ENCODE measurements around the gene SETD7. TPM values are rescaled to one million over a fixed set of nuclear protein-coding genes. Genes with fewer than 3 reads are reported as not detected.

SETD7 gene
- total RNA-seq, 2 donors from 2014 or later, result 51.8 to 69.5 TPM

DNA sequence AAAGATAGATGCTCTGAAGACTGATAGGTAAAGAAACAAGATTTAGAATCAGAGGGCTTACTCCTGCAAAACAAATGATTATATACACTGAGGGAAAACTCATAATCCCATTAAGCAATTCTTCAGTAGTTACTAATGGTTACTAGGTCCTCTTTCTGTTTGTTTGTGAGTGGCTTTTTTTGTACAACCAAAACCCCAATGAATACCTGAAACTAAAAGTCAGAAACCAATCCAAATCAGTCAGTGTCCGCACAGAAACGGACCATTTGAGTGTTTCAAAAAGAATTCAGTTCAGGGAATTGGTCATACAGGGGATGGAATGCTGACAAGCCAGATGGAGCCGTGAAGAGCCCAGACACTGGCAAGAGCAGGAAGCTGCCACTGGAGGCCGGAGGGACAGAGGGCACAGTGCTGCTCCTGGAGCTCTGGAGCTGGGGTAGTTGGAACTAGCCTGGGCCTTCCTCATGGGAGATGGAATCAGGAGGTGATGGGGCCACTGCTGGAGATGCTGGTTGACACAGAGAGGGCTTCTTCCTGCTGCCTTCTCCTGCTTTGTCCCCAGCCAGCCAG is 31.9 kb downstream of the SETD7 start:
- peaks cover 0 to 4% of the 10 kb centered on the region in 2 donors for H3K4me1 ChIP-seq
- H3K36me3 ChIP-seq, result peaks cover 73% of the 10 kb centered on the region
- no peak for TF ChIP-seq CTCF (IDR thresholded peaks at IDR 0.05)
- H3K27ac ChIP-seq, result no peak overlapping the region
- H3K27me3 ChIP-seq, result no peaks in the 10 kb centered on the region
- H3K4me3 ChIP-seq, result no peak overlapping the region
- DNase-seq (ENCODE audit: low spot score), result no peak
- no peaks in the 10 kb centered on the region for H3K9me3 ChIP-seq

DNA sequence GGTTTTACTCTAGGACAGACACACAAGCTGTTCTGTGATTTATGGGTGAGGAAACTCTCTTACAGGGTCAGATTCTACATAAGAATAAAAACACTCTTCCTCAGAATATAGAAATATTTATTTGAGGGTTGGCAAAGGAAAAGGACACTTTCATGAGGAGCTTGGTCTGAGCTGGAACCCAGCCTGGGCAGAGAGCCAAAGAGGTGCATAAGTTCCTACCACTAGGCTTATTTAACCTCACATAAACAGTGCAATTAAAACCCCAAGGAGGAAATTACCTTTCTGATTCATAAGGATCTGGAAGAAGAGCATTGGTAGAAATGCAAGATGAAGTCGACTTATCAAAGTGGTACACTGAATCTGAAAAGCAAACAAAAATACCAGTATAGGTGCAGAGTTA is 32.9 kb downstream of the SETD7 start:
- DNase-seq (ENCODE audit: low spot score), result no peak
- TF ChIP-seq CTCF (IDR thresholded peaks at IDR 0.05), result no peak
- Histone ChIP-seq H3K4me1 (no peaks in the 10 kb centered on the region), H3K36me3 (peaks cover 73% of the 10 kb centered on the region), H3K27ac (no peak overlapping the region), H3K27me3 (no peaks in the 10 kb centered on the region), H3K4me3 (no peak overlapping the region), H3K9me3 (no peaks in the 10 kb centered on the region)

- H3K9me3 ChIP-seq, result no peaks in the 10 kb centered on the region
- H3K4me1 ChIP-seq, result no peaks in the 10 kb centered on the region
- DNase-seq (ENCODE audit: low spot score), result no peak
- no peak for TF ChIP-seq CTCF (IDR thresholded peaks at IDR 0.05)
- no peaks in the 10 kb centered on the region for H3K27me3 ChIP-seq
- H3K36me3 ChIP-seq, result peaks cover 73% of the 10 kb centered on the region
- no peak overlapping the region for H3K27ac ChIP-seq
- no peak overlapping the region for H3K4me3 ChIP-seq
Observed at GRCh38 chr4:139522457-139522856, 33.6 kb downstream of the SETD7 start.

DNA sequence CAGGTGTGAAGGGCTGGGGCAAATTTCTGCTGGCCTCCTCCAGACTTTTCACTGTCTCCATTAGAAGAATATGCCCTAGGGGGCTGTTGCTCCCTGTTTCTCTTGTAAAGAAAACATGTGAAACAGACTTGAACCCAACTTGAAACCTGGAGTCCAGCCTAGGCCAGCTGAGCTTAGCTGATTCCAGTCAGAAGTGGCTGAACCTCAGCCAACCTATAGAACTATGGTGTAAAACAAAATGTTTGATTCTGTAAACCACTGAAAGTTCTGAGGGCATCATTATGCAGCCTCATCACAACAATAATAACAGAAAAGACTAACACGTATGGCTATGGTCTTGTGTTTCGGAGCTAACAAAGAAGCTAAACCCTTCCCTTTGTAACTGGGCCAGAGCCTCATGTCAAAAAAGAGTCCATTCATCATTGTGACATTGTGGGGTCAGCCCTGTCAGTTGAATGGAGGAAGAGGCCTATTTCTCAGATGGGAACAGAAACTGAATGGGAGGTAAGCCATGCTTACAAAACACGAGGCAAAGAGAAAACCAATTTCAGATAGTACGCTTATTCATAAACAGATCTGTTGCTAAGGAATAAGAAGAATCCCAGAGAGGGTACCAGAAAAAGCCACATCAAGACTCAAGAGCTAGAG is 34.1 kb downstream of the SETD7 start:
- Histone ChIP-seq H3K4me1 (no peaks in the 10 kb centered on the region), H3K36me3 (peaks cover 73% of the 10 kb centered on the region), H3K27me3 (no peaks in the 10 kb centered on the region), H3K4me3 (no peak overlapping the region), H3K27ac (no peak overlapping the region), H3K9me3 (no peaks in the 10 kb centered on the region)
- TF ChIP-seq CTCF (IDR thresholded peaks at IDR 0.05), result no peak
- no peak for DNase-seq (ENCODE audit: low spot score)

GRCh38 chr4:139515531-139515958 is 40.5 kb downstream of the SETD7 start:
- Histone ChIP-seq H3K4me3 (no peak overlapping the region), H3K27me3 (no peaks in the 10 kb centered on the region), H3K4me1 (peaks cover 0 to 13% of the 10 kb centered on the region in 2 donors), H3K9me3 (no peaks in the 10 kb centered on the region), H3K27ac (peak overlapping the region; percentile 37 to 64), H3K36me3 (peaks cover 66% of the 10 kb centered on the region)
- DNase-seq (ENCODE audit: low spot score), result no peak
- no peak for TF ChIP-seq CTCF (IDR thresholded peaks at IDR 0.05)
